IMR-90 (cell line): ENCODE results near the gene PXYLP1.

Source experiments
- CTCF ChIP-seq: conservative IDR thresholded peaks from 2 replicates; pipeline ENCODE4 v1.5.1; 2012; ENCODE audit warnings: mild to moderate bottlenecking, low read depth, low read length, improper control_type of control experiment
- MXI1 ChIP-seq: IDR thresholded peaks from 2 replicates; pipeline ENCODE4 v1.6.1; 2012; ENCODE audit warnings: low read depth, mild to moderate bottlenecking, low read length, moderate library complexity, borderline replicate concordance
- POLR2A ChIP-seq: IDR thresholded peaks from 2 replicates; pipeline ENCODE4 v1.6.1; 2012; ENCODE audit warnings: mild to moderate bottlenecking, low read depth, low read length
- SMC3 ChIP-seq: fragments of 150-350 bp; IDR thresholded peaks from 2 replicates; pipeline ENCODE4 v1.6.1; 2016; ENCODE audit warnings: low read depth, mild to moderate bottlenecking, antibody characterized with exemption, low read length, moderate library complexity

DNA sequence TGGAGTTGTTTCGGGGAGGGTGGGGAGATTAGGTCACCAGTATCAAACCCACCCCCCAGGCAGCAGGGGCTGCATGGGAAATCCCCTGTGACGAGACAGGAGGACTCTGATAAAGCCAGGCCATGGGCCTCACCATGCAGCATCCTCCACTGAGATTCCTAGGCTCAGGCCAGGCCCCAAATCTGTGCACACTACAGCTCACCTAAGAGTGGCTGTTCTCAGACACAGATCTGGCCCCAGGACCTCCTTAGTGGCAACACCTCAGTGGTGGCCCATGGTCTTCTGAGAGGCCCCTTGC lies 29.0 kb downstream of the PXYLP1 start:
- TF ChIP-seq MXI1 (no peak), CTCF (no peak), POLR2A (no peak), SMC3 (no peak)
